GM21529 (cell line): Measurements from ENCODE around the gene FAM20C.

Experiments used
- ATAC-seq: cut with Tn5 transposase; IDR thresholded peaks from one replicate; pipeline ENCODE4 v1.9.1; 2021; ENCODE audit not compliant: unreplicated experiment

FAM20C gene

GRCh38 chr7:158771-159170, 33.6 kb upstream of the FAM20C start:
- no peak for ATAC-seq

DNA sequence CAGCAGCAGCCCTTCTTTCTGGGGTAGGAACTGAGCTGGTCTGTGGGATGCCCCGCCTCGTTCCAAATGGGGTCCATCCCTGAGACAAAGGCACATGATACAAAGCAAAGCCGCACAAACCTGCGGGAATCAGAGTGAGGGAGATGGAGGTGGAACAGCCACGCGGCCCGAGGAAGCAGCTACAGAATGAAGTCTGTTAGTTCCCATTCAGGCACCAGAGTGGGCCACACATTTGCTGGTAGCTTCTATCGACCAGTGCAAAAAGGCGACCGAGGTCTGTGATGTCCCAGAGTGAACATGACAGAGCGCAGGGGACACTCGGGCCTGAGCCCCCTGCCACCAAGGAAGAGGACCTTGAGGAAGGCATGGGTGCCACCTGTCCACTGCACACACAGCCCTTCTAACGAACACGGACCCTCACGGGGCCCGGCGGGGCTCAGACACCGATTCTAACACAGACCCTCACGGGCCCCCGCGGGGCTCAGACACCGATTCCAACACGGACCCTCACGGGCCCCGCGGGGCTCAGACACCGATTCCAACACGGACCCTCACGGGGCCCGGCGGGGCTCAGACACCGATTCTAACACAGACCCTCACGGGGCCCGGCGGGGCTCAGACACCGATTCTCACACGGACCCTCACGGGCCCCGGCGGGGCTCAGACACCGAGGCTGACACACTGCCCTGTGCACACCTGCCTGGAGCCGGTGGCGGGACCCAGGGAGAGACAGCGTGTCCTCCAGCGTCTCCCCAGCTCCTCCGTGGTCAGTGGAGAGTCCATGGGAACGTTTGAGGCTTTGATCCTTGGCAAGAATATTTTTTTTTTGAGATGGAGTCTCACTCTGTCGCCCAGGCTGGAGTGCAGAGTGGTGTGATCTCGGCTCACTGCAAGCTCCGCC, 32.8 kb upstream of the FAM20C start:
- ATAC-seq, result no peak

GRCh38 chr7:160958-161725, 31.2 kb upstream of the FAM20C start:
- no peak for ATAC-seq

DNA sequence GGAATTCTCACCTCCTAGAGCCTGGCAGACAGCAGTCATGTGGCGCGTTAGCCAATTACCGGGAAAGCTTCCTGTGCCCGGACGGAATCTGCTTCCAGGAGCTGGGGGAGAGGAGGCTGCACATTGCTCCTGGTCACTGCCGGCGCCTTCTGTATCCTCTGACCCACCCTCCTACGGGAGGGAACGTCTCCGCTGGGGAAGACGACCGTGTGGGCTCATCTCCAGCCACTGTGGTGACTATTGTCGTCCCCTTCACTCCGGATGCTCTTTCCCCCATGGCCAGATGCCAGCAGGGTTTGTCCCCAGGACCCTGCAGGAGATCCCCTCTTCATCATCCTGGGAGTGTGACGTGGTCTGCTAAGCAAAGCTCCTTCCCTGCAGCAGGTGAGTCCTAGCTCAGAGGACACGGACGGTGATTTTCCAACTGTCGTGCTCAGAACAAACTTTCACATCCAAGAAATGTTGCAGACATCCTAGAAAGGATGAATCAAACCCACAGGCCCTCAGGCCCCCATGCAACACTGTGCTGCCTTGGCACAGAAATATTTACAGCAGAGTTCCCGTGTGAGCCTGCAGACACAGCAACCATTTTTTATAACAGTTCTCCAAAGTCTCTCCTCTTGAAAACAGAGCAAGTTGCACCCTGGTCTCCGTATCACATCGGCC, 29.6 kb upstream of the FAM20C start:
- no peak for ATAC-seq

GRCh38 chr7:163298-163695, 29.1 kb upstream of the FAM20C start:
- ATAC-seq, result no peak

DNA sequence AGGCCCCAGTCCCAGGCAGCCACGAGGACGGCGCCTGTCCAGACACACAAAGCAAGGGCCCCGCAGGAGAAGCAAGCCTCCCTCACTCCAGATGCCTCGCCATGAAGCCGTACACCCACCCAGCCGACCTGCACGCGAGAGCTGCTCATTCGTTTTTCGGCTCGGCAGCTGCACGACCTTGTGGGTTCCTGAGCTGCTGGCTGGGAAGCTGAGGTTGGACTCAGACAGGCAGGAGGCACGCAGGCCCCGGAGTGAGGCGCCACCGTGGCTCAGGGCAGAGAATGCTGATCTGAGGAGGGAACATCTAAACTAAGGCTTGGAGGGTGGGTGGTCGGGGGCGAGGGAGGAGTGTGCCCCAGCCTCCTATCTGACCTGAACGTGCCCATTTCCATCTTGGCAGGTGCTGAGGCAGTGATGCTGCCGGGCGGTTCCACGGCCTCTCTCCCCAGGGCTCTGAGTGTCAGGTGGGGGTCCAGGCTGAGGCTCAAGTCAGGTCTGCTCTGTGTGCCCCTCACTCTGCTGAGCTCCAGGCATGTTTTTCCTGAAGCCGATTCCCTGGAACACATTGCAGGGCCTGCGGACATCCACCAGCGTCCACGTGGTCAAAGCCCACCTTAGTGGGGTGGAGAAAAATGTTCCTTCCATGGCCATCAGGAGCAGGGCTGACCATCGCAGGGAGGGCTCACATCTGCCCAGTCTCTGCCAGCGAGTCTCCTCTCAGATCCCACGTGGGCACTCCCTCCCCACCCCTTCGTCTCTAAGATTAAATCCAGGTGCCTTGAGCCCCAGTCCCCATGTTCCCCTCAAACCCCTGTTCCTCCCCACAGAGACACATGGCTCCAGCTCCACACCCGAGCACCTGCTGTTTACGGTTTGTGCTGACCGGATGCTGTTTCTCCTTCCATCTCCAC, 28.1 kb upstream of the FAM20C start:
- no peak for ATAC-seq

DNA sequence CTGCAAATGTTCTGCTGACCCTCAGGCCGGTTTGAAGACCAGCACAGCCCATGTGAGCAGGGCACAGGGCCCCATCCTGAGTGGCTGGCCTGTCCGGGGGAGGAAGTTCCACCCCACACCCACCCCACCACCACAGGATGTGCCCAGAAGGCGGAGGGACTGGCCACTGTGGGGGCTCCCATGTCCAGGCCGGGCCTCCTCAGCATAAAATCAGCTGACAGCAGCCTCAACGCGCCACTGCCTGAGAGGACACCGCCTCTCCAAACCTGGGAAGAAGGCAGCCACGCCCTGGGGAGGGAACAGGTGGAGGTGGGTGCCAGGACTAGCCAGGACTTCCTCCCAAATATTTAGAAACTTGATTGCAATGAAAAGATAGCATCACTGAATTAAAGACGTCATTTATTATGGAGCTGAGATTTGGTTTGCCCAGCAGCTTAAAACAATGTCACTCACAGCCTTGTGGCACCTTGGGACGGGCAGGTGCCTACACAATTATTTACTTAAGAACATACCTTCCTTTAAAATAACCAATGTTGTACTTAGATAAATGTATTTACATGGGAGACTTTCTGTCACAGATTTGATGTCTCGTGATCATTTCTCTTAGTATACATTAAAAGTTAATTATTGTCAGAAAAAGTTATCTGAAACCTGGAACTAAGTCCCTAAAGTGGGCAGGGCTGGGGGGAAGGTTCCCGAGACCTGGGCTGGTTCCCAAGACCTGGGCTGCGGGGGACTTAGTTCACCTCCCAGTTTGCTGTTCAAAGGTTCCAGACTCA, 27.3 kb upstream of the FAM20C start:
- ATAC-seq, result no peak

DNA sequence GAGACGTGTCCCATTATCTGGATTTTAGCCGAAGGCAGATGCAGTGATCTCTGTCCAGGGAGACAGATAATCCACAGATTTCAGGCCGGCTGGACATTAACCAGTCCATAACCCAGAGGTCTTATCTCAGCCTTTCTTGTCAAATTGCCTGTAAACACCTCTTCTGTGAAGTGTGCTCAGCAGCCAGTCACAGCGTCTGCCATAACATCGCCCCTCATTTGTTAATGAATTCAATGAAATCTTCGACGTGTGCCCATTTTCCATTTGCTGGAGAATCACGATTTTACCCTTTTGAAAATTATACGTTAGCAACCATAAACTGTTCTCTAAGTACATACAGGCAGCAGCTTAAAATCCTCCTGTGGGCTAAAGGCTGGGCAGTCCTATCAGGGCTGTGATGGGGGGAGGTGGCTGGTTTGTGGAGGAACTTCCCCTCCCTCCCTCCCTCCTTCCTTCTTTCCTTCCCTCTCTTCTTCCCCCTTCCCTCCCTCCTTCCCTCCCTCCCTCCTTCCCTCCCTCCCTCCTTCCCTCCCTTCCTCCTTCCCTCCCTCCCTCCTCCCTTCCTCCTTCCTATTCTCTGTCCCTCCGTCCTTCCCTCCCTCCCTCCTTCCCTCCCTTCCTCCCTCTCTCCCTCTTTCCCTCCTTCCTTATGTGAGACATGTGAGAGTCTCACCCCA, 26.6 kb upstream of the FAM20C start:
- no peak for ATAC-seq

- no peak for ATAC-seq
Measured at GRCh38 chr7:166338-167060, 25.9 kb upstream of the FAM20C start.

DNA sequence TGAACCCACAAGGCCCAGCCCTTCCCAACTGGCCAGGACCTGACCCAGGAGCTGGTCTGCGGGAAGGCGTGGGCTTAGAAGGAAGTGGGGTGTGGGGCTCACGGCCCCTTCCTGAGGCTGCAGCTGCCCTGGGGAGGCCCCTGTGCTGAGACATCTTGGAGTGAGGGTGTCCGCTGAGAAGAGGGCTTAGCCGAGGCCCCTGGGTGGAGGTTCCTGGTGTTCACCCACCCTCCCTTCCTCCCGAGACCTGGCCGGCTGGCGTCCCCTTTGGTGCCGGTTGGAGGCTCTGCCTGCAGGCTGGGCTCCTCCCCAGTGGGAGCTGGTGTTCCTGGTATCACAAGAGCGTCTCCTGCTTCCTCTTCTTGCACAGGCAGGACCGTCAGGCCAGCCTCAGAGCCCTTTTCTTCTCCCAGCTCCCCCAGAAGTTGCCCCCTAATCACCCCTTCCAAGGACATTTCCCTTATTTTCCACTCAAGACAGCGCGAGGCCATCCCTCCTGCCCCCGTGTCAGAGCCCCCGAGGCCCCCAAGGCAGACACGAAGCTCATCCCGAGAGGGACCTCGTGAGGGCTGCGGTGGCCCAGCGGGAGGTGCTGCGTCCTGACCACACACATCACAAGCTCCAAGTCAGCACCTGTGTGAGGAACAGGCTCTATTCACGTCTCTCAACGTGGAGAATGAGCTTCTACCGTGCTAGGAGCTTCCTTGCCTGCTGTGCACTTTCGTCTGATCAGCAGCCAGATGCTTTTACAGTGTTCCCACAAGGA, 25.1 kb upstream of the FAM20C start:
- no peak for ATAC-seq

DNA sequence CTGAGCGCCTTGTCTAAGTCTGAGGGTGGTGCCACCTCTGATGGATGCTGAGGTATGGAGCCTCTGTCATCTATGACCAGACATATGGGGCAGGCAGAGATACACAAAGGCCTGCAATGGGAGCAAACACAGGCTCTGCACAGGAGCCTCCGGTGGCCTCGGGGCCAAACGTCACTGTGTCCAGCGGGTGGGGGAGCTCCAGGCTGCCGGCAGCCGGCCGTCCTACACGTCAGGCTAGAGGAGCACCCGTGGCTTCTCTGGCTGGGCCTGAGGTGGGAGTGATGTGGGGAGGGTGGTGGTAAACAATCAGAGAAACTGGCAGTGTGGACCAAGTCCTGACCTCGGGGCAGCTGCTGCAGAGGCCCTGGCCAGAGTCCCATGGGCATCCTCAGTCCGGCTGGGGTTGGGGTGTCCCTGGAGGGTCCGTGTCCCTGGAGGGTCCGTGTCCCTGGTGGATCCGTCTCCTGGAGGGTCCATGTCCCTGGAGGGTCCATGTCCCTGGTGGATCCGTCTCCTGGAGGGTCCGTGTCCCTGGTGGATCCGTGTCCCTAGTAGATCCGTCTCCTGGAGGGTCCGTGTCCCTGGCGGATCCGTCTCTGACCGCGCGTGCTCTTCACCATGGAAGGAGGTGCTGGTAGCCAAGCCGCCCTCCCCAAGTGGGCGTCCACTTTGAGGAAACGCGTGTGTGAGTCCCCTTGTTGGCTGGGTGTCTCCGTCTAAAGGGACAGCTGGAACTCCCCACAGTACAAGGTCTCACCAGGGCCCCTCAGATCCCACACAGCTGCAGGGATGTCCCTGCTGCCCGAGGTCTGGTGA, 24.2 kb upstream of the FAM20C start:
- no peak for ATAC-seq

DNA sequence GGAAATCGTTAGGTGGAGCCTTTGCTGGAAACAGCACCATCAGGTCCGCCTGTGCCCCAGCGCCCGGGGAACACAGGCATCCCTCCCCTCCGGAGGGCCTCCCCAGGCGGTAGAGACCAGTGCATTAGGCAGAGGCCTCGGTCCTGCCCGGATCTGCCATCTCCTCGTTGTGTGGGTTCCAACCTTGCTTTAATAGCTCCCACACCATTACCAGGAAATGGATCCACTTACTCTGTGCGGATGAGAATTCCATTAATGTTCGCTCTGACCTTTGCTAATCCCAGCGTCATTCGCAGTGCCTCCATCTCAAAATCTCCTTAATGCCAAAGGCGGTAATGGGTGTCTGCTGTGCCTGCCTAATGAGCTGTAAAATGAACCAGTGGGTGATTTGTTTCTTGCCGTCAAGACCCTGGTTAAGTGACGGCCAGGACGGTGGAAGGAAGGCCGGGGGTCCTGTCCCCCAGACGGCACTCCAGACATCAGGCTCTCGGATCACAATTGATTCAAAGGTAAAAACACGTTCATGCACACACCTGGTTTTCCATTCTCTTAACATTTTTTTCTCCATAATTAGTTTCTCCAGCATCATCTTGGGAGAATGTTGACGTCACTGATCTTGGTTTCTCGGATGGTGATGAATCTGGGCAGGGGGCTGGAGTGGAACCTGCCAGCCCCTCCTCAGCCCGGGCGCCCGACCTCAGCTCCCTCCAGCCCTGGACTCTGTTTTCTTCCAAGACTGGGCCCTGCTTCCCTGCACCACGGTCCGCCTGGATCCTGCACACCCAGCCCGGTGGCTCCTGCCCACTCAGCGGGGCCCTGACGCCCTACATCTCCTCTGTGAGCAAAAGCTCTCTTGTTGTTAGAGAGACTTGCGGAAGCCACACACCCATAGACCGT, 22.8 kb upstream of the FAM20C start:
- no peak for ATAC-seq

- ATAC-seq, result no peak
Measured at GRCh38 chr7:170551-171363, 21.6 kb upstream of the FAM20C start.

DNA sequence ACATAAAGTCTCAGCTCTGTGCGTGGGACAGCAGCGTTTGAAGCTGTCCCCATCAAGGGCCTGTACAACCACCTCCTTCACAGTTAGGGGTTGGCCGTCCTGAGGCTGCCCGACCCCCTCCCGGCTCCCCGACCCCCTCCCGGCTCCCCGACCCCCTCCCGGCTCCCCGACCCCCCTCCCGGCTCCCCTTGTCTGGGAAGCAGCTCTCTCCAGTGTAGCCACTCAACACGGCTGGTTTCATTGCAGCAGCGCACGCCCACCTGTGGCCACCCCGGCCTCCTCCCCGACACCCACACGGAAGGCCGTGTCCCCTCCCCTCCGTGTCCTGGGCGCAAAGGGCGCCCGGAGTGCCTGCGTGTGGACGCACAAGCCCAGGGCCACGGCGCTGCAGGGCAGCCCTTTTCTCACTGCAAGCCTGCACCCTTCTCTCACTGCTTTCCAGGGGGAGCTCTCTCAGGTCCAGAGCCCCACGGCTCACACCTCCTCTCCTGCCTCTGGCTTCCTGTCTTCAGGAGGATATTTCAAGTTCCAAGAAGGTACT, 20.9 kb upstream of the FAM20C start:
- ATAC-seq, result no peak

DNA sequence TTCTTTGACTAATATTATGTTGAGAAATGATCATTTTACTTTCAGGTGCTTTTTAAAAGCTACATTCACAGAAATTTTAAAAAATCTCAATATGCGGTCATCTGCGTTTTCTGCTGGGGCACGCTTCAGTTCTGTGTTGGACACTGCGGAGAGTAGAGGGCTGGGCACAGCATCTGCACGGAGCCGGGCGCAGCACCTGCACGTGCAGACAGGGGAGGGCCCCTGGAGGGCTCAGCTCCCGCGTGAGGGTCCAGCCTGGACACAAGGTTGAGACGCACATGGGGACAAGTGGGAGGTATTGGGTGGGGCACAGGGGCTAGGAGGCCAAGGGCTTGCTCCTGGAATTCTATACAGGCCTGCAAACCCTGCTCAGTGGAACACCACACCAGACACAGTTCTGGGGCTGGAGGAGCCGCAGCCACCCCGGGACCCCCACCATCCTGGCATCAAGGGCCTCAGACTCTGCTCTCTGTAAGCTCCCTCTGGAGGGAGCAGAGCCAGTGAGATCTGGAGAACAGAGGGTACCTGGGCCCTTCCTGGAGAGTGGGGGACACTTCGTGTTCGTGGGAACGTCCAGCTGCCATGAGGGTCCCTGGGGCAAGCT, 20.4 kb upstream of the FAM20C start:
- no peak for ATAC-seq
